GM19372 (cell line): Measurements from ENCODE around the gene OTOF.

Experiments
- ATAC-seq: cut with Tn5 transposase; IDR thresholded peaks from one replicate; pipeline ENCODE4 v1.9.1; 2021; ENCODE audit warnings: mild to moderate bottlenecking, low read depth, moderate library complexity; ENCODE audit not compliant: unreplicated experiment

Gene OTOF

DNA sequence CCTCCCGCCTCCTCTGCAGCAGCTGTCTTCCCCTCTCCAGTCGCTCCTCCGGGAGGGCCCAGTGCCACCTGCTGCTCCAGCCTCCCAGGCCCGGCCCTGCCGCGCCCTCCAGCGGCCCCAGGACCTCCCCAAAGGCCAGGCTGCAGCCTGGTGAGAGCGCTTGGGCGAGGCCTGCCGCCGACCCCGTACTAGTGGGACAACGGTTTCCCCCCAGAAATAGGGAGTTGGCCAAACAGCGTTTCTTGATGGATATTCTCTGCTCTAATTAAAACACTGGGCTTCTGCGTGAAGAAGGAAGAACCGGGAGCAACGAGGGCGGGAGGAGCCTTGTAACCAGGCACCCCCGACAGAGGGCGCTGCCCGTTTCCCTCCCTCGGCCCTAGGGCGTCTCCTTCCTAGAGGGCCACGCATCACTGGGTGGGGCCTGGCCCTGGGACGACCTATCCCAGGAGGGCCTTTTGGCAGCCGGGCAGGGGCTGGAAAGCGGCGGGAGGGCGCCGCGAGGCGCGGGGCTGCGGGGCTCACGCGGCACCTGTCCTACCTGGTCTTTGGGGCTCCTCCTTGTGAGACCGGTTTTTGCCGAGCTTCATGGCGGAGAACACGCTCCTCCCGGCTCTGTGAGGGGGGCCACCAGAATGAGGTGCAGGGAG, 25.4 kb upstream of the OTOF start:
- peak; percentile 64 for ATAC-seq

DNA sequence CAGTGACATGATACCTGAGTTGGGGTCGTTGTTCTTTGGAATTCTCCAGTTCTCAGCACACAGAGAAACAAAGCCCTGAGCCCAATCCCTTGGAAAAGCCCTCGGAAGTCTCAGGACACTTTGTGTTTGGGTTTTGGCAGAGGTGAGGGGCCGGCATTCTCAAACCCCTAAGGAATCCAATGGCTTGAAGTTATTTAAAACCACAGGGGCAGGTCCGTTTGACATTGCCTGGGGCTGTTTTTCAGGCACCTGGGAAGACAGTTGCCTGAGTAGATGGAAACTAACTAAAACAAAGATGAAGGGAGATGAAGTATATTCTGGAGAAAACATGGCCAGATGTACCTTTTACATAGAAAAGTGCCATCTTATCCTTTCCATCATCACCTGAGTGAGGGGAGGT, 22.5 kb upstream of the OTOF start:
- no peak for ATAC-seq

DNA sequence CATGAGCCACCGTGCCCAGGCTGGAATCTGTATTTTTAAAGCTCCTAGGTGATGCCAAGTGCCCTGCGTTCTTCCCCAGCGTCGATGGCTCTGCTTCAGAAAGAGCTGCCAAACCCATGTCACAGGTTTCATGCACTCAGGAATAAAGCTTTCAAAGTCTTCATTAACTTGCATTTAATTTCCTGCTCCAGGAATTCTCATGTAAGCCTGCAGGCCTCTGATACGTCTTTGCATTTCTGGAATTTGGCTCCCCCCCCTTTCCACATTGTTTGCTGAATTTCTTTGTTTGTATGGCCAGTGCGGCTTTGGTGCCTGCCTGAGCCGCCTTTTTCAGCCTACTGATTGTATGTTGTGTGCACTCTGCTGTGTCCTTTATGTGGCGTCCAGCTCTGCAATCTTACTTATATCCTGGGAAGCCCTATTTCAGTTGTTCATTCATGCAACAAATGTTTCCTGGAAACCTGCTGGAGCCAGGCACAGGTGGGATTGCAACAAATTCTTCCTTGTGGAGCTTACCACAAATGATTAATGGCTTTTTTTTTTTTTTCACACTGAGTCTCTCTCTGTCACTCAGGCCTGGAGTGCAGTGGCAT, 17.9 kb upstream of the OTOF start:
- no peak for ATAC-seq

DNA sequence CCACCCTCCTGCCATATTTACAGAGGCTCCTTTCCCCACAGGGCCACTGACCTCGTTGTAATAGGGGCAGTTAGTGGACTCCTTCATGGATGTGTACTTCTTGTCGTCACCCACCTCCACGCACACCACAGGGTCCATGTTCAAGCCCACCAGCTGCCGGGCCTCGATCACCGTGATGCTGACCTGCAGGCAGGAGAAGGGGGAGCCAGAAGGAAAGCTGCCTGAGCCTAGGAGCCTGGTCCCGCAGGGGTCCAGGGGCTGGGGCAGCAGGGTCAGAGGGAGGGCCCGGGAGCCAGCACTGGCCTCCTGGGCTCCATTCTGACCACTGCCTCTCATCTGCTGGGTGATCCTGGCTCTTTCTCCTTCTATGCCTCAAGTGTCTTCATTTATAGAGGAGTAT, 17.0 kb upstream of the OTOF start:
- ATAC-seq: no peak

- no peak for ATAC-seq
Observed at GRCh38 chr2:26494199-26494598, 16.3 kb upstream of the OTOF start.

DNA sequence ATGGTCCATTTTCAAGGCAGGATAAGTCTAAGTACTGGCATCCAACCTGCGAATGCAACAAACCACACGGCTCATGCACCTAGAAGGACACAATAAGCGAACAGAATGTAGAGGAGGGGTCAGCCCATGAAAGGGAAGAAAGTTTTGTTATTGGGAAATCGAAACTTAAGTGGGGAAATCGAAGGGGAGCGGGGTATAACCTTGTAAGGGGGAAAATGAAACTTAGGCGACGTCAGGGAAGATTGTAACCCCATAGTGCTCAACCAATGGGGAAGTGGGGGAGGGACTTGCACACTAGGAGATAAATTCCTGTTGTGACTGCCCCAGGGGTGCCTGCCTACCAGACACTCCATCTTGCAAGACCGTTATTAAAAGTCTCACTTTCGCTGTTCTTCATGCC, 15.6 kb upstream of the OTOF start:
- ATAC-seq: no peak

DNA sequence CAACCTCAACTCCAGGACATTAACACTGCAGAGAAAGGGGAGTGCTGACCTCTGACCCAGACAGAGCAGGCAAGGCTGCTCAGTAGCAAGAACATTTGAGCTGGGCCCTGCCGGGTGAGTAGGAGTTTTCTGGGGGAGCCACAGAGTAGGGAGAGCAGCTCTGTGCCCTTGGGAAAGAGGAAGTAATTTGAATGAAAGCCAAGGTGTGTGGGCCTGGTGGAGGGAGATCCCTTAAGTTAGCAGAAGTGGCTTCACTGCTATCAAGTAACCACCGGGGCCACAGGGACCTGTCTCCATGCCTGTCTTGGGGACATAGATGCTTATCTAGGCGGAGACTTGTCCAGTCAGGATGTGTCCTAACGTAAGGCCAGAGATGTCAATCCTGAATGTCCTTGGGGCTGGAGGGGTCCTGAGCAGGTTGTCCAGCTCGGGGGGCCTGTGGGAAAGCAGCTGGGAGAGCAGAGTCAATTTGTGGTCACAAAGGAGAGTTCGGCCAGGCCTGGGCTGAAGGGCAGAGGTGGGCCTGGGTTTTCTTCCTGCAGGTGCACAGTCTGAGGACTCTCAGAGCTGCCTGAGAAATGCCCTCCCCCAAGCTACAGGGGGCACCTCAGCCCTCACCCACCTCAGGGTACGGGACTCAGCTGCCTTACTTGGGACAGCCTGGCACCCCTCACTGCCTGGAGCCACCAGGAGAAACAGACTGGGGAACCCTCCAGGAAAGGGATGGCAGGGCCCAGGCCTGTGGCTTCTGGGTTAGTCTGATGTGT, 15.0 kb upstream of the OTOF start:
- no peak for ATAC-seq

DNA sequence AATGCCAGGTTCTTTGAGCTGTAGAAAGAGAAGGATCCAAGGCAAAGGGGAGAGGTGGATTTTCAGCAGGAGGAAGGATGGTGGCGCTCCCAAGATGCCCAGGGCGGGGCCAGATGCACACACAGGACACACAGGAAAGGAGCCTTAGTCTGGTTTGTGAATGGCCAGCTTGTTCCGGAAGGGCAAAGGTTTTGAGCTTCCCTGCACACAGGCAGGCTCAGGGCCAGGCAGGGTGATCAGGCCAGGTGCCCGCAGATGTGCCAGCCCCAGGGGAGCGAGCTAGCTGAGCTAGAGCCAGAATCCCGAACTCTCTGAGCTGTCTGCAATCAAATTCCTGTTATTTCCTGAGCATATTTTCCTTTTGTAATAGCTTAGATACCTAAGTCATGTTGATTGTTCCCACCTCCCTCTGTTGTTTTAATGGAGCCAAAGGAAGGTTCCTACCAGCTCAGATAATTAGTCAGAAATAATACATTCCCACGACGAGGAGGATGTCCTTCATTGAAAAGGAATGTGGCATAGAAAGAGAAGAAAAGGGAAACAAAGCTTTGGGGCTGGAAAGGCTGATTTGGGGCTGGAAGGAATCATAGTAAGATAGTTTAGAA, 13.7 kb upstream of the OTOF start:
- ATAC-seq: no peak

GRCh38 chr2:26489213-26489850, 11.4 kb upstream of the OTOF start:
- ATAC-seq: no peak

GRCh38 chr2:26488463-26489212, 10.7 kb upstream of the OTOF start:
- ATAC-seq: no peak

DNA sequence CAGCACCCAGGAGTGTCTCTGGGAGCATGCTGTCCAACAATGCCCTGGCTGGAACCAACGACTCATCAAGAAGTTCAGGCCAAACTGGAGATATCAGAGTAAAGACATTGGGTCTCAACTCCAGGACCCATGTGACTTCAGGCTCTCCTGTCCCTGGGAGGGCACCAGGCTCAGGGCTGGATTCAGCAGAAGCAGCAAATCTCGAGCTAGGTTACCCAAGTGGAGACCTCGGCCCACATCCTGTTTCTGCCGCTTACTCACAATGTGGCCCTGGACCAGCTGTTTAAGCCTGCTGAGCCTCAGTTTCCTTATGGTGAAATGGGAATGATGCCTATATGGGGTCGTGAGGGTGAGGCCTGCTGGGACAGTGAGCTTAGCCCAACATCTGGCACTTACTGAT, 9.3 kb upstream of the OTOF start:
- ATAC-seq: no peak

- no peak for ATAC-seq
Observed at GRCh38 chr2:26486789-26487188, 8.9 kb upstream of the OTOF start.

DNA sequence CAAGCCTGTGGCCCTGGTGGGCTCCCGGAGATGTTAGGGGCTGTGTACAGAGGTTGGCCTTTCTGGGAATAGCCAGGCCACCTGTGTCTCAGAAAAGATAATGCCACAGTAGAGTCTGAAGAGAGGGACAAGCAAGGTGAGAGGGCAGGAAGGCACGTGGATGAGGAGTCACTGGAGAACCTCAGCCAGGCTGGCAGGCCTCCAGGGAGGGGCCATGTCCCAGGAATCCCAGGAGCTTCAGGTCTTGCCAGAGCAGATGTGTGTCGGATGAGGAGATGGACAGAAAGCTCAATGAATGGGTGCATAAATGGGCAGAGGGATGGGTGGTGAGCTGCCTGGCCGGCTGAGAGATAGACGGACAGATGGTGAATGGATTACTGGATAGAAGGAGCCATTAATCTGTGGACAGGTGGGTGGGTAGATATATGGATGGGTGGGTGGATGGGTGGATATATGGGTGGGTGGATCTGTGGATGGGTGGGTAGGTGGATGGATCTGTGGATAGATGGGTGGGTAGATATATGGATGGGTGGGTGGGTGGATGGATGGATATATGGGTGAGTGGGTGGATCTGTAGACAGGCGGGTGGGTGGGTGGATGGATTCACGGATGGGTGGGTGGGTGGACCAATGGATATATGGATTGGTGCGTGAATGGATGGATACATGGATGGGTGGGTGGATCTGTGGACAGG, 7.9 kb upstream of the OTOF start:
- no peak for ATAC-seq

GRCh38 chr2:26485099-26485498, 7.2 kb upstream of the OTOF start:
- ATAC-seq: no peak

- no peak for ATAC-seq
Observed at GRCh38 chr2:26484579-26484978, 6.7 kb upstream of the OTOF start.

DNA sequence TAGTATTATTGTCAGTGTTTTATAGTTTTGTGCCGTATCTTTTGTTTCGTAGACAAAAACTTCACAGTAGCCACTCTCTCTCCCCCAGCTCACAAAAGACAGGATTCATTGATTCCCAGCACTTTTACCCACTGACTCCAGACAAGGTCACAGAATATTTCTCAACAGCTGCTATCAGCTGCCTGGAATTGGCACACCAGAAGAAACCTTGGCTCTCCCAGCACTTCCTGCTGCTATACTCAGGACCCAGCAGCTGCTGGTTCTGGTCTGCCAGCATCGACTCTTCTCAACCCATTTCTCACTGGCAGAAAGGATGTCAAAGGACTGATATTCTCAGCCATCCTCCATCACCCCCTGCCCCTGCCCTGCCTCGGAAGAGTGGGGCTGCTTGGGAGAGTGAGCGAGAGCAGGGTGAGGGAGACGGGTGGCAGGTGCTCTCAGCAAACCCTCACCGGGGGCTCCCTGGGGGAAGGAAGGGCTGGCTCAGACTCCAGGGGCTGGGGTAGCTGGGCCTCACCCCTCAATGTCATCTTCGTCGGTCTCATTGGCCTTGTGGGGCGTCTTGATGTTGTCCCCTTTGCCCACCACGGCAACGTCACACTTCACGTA, 6.1 kb upstream of the OTOF start:
- no peak for ATAC-seq

- ATAC-seq: no peak
Observed at GRCh38 chr2:26483516-26483915, 5.6 kb upstream of the OTOF start.

DNA sequence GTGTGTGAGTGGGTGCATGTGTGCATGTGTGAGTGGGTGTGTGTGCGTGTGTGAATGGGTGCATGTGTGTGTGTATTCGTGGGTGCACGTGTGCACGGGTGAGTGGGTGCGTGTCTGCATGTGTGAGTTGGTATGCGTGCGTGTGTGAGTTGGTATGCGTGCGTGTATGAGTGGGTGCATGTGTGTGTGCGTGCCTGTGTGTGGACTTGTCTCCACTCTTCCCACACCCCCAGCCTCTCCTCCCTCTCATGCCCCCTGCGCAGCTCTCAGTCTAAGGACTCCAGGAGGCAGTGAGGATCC, 5.1 kb upstream of the OTOF start:
- no peak for ATAC-seq

DNA sequence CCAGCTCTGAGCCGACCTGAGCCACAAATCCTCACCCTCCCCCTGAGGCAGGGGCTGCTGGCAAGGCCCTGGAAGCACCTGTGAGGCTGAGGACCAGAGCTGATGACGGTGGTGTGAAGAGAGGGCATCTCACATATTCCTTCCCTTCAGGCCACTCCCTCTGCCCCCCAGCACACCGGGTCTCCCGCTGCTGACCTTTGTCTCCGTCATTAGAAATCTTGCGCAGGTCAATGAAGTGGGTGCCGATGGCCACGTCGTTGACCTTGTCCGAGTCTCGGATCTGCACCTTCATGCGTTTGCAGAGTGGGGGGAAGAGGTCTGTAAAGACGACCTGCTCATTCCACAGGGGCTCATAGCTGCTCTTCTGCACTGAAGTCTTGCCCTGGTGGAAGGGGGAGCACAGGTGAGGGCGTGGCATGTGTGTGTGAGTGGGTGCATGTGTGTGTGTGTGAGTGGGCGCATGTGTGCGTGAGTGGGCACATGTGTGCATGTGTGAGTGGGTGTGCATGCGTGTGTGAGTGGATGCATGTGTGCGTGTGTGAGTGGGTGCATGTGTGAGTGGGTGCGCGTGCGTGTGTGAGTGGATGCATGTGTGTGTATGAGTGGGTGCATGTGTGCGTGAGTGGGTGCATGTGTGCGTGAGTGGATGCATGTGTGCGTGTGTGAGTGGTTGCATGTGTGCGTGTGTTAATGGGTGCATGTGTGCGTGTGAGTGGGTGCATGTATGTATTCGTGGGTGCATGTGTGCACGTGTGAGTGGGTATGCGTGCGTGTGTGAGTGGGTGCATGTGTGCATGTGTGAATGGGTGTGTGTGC, 4.5 kb upstream of the OTOF start:
- ATAC-seq: no peak
